Neural progenitor cell (in vitro differentiated cells): ENCODE data around the gene CALN1.

Experiments
- EZH2 ChIP-seq: fragments of 200-600 bp; sonication (generic); IDR thresholded peaks from 2 replicates; pipeline ENCODE4 v1.6.1; 2017; ENCODE audit warnings: antibody characterized with exemption, mild to moderate bottlenecking, moderate library complexity
- EZH2phosphoT487 ChIP-seq: fragments of 200-600 bp; sonication (generic); IDR thresholded peaks from 2 replicates; pipeline ENCODE4 v1.6.1; 2017; ENCODE audit warnings: antibody characterized with exemption
- TF ChIP-seq, protein P1 (sequence below): fragments of 200-600 bp; sonication (generic); IDR thresholded peaks from 2 replicates; pipeline ENCODE4 v1.5.1; 2017; ENCODE audit warnings: antibody characterized with exemption, mild to moderate bottlenecking

- TF ChIP-seq, protein P1, sequence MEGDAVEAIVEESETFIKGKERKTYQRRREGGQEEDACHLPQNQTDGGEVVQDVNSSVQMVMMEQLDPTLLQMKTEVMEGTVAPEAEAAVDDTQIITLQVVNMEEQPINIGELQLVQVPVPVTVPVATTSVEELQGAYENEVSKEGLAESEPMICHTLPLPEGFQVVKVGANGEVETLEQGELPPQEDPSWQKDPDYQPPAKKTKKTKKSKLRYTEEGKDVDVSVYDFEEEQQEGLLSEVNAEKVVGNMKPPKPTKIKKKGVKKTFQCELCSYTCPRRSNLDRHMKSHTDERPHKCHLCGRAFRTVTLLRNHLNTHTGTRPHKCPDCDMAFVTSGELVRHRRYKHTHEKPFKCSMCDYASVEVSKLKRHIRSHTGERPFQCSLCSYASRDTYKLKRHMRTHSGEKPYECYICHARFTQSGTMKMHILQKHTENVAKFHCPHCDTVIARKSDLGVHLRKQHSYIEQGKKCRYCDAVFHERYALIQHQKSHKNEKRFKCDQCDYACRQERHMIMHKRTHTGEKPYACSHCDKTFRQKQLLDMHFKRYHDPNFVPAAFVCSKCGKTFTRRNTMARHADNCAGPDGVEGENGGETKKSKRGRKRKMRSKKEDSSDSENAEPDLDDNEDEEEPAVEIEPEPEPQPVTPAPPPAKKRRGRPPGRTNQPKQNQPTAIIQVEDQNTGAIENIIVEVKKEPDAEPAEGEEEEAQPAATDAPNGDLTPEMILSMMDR: no peak
- TF ChIP-seq EZH2: no peak
- TF ChIP-seq EZH2phosphoT487: no peak
Observed at GRCh38 chr7:72101444-72101843, 310.7 kb downstream of the CALN1 start.
